Left ventricle myocardium inferior (tissue), 1 donor: ENCODE measurements around the gene DNAJC19. TPM values are rescaled to one million over a fixed set of nuclear protein-coding genes. Genes with fewer than 3 reads are reported as not detected.
"Not testable (repeated sequence)": the region's sequence is repeated elsewhere in the genome, so short reads cannot be mapped to it uniquely, and the experiment has no call there.

ENCODE experiments used
- DNase-seq: peaks from one replicate; pipeline ENCODE4 v3.0.0-alpha.2; 2020
- H3K27ac ChIP-seq: fragments of 200-600 bp; replicated peaks from 2 replicates; pipeline ENCODE4 v1.8.0; 2021
- H3K27me3 ChIP-seq: fragments of 200-600 bp; 2 replicates; pipeline ENCODE4 v1.8.0; 2021; ENCODE audit warnings: low read depth
- H3K36me3 ChIP-seq: fragments of 200-600 bp; 2 replicates; pipeline ENCODE4 v1.8.0; 2021
- H3K4me1 ChIP-seq: fragments of 200-600 bp; 2 replicates; pipeline ENCODE4 v1.8.0; 2021
- H3K4me3 ChIP-seq: fragments of 200-600 bp; 2 replicates; pipeline ENCODE4 v1.8.0; 2021; ENCODE audit warnings: mild to moderate bottlenecking, moderate library complexity
- H3K9me3 ChIP-seq: fragments of 200-600 bp; replicated peaks from 2 replicates; pipeline ENCODE4 v1.8.0; 2021
- intact Hi-C: fragments of 100-400 bp; cut with micrococcal nuclease; formaldehyde crosslinking; loops from one replicate; pipeline ENCODE4 v1.11.0; 2022
- total RNA-seq: library from RNA; stranded (reverse); fragmentation: NEBNext Ultra II Directional; extraction: Animal tissue kit (Norgen Biotek cat#: 25700); gene quantifications from one replicate; pipeline ENCODE4 v1.2.1, GENCODE V29; 2021
- TF ChIP-seq, protein P1 (sequence below): fragments of 200-600 bp; IDR thresholded peaks from 2 replicates; pipeline ENCODE4 v1.8.0; 2021; ENCODE audit warnings: antibody characterized with exemption, mild to moderate bottlenecking, borderline replicate concordance
- donor health status: DM: no; HTN: yes; CAD: no; lungs with severe emphysema.

DNAJC19 gene
- total RNA-seq, 1 donor from 2014 or later = 119 TPM

DNA sequence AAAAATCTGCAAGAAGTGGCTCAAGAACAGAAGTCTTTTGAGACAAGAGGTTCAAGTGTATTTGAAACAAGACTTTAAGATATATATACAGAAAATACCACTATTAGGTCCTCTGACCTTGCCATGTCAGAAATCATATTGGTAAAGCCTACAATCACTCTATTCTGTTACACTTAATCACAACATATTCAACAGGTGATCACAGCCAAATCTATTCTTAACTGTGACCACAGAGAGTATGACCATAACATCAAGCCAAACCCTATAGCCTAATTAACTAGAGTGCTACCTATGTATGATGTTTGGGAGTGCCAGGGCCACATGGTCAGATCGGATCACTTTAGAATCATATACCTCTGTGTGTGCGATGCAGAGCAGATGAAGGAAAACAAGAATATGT, 2.2 kb downstream of the DNAJC19 start:
- peaks cover 52% of the 10 kb centered on the region for H3K36me3 ChIP-seq
- no peaks in the 10 kb centered on the region for H3K27me3 ChIP-seq
- no peaks in the 10 kb centered on the region for H3K9me3 ChIP-seq
- peaks cover 47% of the 10 kb centered on the region for H3K4me1 ChIP-seq
- H3K4me3 ChIP-seq = peak overlapping the region; percentile 86
- H3K27ac ChIP-seq = no peak overlapping the region
- DNase-seq = no peak
- intact Hi-C loops = no loop called here
- TF ChIP-seq, protein P1, sequence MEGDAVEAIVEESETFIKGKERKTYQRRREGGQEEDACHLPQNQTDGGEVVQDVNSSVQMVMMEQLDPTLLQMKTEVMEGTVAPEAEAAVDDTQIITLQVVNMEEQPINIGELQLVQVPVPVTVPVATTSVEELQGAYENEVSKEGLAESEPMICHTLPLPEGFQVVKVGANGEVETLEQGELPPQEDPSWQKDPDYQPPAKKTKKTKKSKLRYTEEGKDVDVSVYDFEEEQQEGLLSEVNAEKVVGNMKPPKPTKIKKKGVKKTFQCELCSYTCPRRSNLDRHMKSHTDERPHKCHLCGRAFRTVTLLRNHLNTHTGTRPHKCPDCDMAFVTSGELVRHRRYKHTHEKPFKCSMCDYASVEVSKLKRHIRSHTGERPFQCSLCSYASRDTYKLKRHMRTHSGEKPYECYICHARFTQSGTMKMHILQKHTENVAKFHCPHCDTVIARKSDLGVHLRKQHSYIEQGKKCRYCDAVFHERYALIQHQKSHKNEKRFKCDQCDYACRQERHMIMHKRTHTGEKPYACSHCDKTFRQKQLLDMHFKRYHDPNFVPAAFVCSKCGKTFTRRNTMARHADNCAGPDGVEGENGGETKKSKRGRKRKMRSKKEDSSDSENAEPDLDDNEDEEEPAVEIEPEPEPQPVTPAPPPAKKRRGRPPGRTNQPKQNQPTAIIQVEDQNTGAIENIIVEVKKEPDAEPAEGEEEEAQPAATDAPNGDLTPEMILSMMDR = no peak

DNA sequence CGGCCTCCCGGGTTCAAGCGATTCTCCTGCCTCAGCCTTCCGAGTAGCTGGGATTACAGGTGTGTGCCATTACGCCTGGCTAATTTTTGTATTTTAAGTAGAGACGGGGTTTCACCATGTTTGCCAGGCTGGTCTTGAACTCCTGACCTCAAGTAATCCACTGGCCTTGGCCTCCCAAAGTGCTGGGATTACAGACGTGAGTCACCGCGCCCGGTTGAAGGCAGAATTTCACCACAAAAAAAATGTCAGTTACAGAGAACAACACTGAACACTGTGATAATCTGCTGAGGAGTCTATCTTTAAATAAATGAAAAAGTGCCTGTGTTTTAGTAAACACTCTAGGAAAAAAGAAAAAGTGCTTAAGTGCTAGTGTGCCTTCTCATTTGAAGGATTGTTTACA, 3.2 kb downstream of the DNAJC19 start:
- H3K27ac ChIP-seq, intact Hi-C loops: not testable (repeated sequence)
- peaks cover 57% of the 10 kb centered on the region for H3K4me1 ChIP-seq

DNA sequence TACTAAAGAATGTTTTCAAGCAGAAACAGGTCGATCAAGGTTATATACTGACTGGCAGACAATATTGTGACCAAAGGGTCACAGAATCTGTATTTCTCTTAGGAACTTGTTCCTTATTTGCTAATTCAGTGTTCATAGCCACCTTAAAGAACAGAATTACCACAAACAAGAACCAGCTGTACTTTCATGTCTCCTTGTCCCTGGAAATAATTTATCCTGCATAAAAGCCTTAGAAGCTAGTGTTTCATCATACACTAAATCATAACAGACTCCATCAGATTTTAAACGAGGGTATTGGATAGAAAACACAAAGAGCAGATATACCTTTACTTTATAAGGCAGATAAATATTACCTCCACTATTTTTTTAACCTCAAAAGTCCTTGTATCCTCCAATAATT, 6.4 kb downstream of the DNAJC19 start:
- Histone ChIP-seq H3K27ac (peak overlapping the region; percentile 73), H3K36me3 (peaks cover 71% of the 10 kb centered on the region)

More for the DNA sequence above, 3.2 kb downstream of the DNAJC19 start:
- DNase-seq, H3K27me3 ChIP-seq, H3K4me3 ChIP-seq, H3K9me3 ChIP-seq: not testable (repeated sequence)
- H3K36me3 ChIP-seq = peaks cover 59% of the 10 kb centered on the region

DNA sequence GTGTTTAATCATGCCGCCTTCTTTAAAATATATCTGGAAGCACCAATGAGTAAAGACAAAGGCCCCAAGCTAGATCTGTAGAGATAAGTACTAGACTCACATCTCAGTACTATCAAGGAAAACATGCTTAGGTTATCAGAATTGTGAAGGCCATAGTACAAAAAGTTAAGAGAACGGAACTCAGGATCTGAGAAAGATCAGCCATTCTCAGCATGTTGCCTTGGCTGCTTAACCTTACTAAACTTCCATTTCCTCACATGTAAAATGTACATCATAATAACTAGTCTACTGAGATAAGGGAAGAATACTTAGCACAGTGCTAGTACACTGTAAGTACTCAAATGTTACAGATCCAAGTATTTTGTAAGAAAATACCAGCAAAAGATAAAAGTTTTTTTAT, 7.6 kb downstream of the DNAJC19 start:
- no peaks in the 10 kb centered on the region for H3K27me3 ChIP-seq
- intact Hi-C loops = no loop called here
- peaks cover 71% of the 10 kb centered on the region for H3K36me3 ChIP-seq
- peak overlapping the region; percentile 73 for H3K27ac ChIP-seq
- H3K4me3 ChIP-seq = no peak overlapping the region
- no peak for DNase-seq
- no peaks in the 10 kb centered on the region for H3K9me3 ChIP-seq
- TF ChIP-seq, protein P1 = no peak
- peaks cover 58% of the 10 kb centered on the region for H3K4me1 ChIP-seq

More for the DNA sequence above, 6.4 kb downstream of the DNAJC19 start:
- Histone ChIP-seq H3K4me1 (peaks cover 60% of the 10 kb centered on the region), H3K4me3 (no peak overlapping the region), H3K9me3 (no peaks in the 10 kb centered on the region), H3K27me3 (no peaks in the 10 kb centered on the region)
- intact Hi-C loops = no loop called here
- TF ChIP-seq, protein P1 = no peak
- no peak for DNase-seq

DNA sequence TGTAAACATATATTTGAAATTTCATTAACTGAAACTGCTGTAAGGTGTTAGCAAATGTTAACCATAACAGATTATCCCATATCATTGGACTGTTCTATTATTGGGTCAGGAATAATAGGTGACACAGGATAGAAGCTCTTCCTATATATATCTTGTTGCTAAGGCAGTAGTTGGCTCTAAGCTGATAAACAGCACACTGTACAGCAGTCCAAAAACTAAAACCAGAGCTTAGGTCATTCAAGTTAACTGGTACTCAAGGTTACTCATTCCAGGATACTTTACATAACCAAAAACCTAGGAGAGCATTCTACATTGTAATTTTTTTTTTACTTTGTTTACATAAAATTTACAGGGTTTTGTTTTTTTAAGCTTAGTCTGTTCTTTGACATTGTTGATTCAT, 8.9 kb downstream of the DNAJC19 start:
- no peak overlapping the region for H3K4me3 ChIP-seq
- no peaks in the 10 kb centered on the region for H3K27me3 ChIP-seq
- H3K36me3 ChIP-seq = peaks cover 65% of the 10 kb centered on the region

DNA sequence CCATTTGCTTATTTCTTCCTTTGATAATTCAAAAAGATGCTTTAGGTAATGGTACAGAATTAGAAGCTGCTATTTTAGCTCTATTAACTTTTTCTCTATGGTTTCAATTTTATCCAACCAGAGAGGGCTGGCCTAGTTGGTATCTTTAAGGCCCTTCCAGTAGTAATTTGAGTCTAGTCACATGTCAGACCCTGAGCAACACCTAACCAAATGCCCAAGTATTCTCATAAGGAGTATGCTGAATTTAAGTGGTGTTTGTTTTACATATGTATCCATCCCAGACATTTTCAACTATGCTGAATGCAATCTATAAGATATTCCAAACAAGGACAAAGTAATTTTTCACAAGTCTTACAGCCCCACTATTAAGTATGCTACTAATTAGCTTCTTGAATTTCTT, 9.6 kb downstream of the DNAJC19 start:
- peaks cover 70% of the 10 kb centered on the region for H3K4me1 ChIP-seq
- no peaks in the 10 kb centered on the region for H3K27me3 ChIP-seq
- TF ChIP-seq, protein P1 = no peak
- no peak overlapping the region for H3K4me3 ChIP-seq
- intact Hi-C loops = no loop called here
- peaks cover 60% of the 10 kb centered on the region for H3K36me3 ChIP-seq
- H3K27ac ChIP-seq = peak overlapping the region; percentile 73
- no peak for DNase-seq
- H3K9me3 ChIP-seq = no peaks in the 10 kb centered on the region

More for the DNA sequence above, 8.9 kb downstream of the DNAJC19 start:
- H3K4me1 ChIP-seq = peaks cover 66% of the 10 kb centered on the region
- no peaks in the 10 kb centered on the region for H3K9me3 ChIP-seq
- no peak for DNase-seq
- intact Hi-C loops = no loop called here
- peak overlapping the region; percentile 73 for H3K27ac ChIP-seq
- TF ChIP-seq, protein P1 = no peak
